ENCODE data around the gene FOXP1.

Gene FOXP1

DNA sequence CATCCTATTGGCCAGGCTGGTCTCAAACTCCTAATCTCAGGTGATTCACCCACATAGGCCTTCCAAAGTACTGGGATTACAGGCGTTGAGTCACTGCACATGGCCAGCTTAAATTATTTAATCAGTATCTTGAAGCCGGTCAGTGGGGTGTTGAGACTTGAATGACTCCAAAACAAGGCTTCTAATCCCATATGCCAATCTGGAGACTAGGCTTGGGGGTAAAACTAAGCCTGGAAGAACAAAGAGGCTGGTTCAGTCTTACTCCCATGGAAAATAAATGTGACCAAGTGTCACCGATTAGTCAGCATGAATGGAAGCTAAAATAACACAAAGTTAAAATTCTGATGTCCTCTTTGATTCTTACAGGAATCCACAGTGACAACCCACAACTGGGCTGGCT lies 509.1 kb downstream of the FOXP1 start:
- Mint-ChIP-seq H3K4me1 (peaks cover 51% of the 10 kb centered on the region), H3K36me3 (peaks cover 13% of the 10 kb centered on the region), H3K4me3 (no peak overlapping the region), H3K9me3 (no peaks in the 10 kb centered on the region), H3K27ac (no peak overlapping the region)
- DNase-seq (ENCODE audit: low spot score in 2 of 2) (no peak), ATAC-seq (no peak)

- Mint-ChIP-seq H3K27ac (peak overlapping the region; percentile 8), H3K4me3 (no peak overlapping the region), H3K4me1 (peaks cover 48% of the 10 kb centered on the region), H3K9me3 (no peaks in the 10 kb centered on the region), H3K36me3 (peaks cover 6% of the 10 kb centered on the region)
- no peak for ATAC-seq
- DNase-seq (ENCODE audit: low spot score in 2 of 2), result no peak
Observed at GRCh38 chr3:71072986-71073385, 510.5 kb downstream of the FOXP1 start.

- DNase-seq (ENCODE audit: low spot score in 2 of 2) (no peak), ATAC-seq (no peak)
- H3K36me3 Mint-ChIP-seq, result peaks cover 6% of the 10 kb centered on the region
- no peaks in the 10 kb centered on the region for H3K9me3 Mint-ChIP-seq
- H3K4me1 Mint-ChIP-seq, result peaks cover 45% of the 10 kb centered on the region
- no peak overlapping the region for H3K27ac Mint-ChIP-seq
- no peak overlapping the region for H3K4me3 Mint-ChIP-seq
Observed at GRCh38 chr3:71072287-71072686, 511.2 kb downstream of the FOXP1 start.

GRCh38 chr3:71070497-71071463 lies 512.7 kb downstream of the FOXP1 start:
- no peaks in the 10 kb centered on the region for H3K9me3 Mint-ChIP-seq
- ATAC-seq (no peak), DNase-seq (ENCODE audit: low spot score in 2 of 2) (no peak)
- H3K36me3 Mint-ChIP-seq, result peaks cover 16% of the 10 kb centered on the region
- H3K4me3 Mint-ChIP-seq, result no peak overlapping the region
- H3K4me1 Mint-ChIP-seq, result peaks cover 47% of the 10 kb centered on the region
- peak overlapping the region; percentile 29 for H3K27ac Mint-ChIP-seq

DNA sequence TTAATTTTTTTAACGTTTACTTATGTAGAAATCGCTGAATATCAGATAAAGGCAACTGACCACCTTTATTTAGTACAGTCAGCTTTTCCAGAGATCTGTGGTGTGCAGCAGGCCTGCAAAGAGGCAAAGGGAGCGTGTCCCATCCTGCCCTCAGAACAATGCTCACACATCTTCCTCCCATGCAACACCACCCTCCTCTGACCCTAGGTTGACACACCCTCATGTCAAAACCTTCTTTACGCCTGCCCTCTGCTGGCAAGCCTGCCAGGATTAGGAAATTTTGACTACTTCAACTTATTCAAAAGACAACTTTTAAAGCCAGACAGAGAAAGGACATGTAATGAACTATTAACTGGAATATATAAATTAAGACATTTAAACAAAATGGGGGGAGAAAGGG lies 513.7 kb downstream of the FOXP1 start:
- DNase-seq (ENCODE audit: low spot score in 2 of 2) (peak in 1 of 2 donors; percentile 71), ATAC-seq (peak; percentile 68)
- Mint-ChIP-seq H3K36me3 (peaks cover 16% of the 10 kb centered on the region), H3K4me1 (peaks cover 47% of the 10 kb centered on the region), H3K27ac (peak overlapping the region; percentile 36), H3K4me3 (no peak overlapping the region), H3K9me3 (no peaks in the 10 kb centered on the region)

DNA sequence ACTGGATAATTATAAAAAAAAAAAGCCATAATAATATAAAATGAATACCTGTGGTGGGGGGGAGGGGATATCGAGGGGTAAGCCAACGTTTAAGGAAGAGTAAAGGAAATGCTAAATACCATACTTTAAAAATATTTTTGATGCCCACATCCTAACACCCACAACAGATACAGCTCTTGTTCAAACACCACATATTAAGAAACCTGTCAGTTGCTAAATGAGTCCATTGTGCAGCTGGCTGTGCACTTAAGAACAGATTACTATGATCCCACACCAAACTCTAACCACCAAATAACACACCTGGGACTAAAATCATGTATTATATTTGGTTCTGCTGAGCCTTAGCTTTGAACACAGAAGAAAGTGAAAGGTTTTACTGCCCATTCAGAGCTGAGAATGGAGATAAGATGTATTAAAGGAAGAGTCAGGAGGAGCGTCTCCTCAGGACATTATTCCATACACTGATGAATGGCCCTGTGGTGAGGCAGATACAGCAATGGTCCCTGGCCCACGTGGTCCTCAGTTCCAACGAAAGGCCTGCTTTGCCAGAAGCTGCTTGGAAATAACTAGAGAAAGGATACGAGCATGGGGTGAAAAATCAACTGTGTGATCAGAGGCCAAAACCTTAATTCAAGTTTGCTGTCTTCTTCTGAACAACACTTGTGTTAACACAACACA lies 515.4 kb downstream of the FOXP1 start:
- Mint-ChIP-seq H3K4me3 (no peak overlapping the region), H3K27ac (peak overlapping the region; percentile 6), H3K4me1 (peaks cover 37% of the 10 kb centered on the region), H3K9me3 (no peaks in the 10 kb centered on the region), H3K36me3 (peaks cover 11% of the 10 kb centered on the region)
- ATAC-seq, result peak; percentile 62
- no peak for DNase-seq (ENCODE audit: low spot score in 2 of 2)

GRCh38 chr3:71066849-71067261 lies 516.7 kb downstream of the FOXP1 start:
- H3K4me1 Mint-ChIP-seq, result peaks cover 35% of the 10 kb centered on the region
- H3K27ac Mint-ChIP-seq, result no peak overlapping the region
- peaks cover 17% of the 10 kb centered on the region for H3K36me3 Mint-ChIP-seq
- DNase-seq (ENCODE audit: low spot score in 2 of 2), result peak in 1 of 2 donors; percentile 66
- H3K4me3 Mint-ChIP-seq, result no peak overlapping the region
- H3K9me3 Mint-ChIP-seq, result no peaks in the 10 kb centered on the region
- ATAC-seq, result peak; percentile 35

- peaks cover 36% of the 10 kb centered on the region for H3K4me1 Mint-ChIP-seq
- H3K36me3 Mint-ChIP-seq, result peaks cover 18% of the 10 kb centered on the region
- no peaks in the 10 kb centered on the region for H3K9me3 Mint-ChIP-seq
- no peak for ATAC-seq
- H3K4me3 Mint-ChIP-seq, result no peak overlapping the region
- no peak overlapping the region for H3K27ac Mint-ChIP-seq
- DNase-seq (ENCODE audit: low spot score in 2 of 2), result no peak
Observed at GRCh38 chr3:71066356-71066755, 517.2 kb downstream of the FOXP1 start.

DNA sequence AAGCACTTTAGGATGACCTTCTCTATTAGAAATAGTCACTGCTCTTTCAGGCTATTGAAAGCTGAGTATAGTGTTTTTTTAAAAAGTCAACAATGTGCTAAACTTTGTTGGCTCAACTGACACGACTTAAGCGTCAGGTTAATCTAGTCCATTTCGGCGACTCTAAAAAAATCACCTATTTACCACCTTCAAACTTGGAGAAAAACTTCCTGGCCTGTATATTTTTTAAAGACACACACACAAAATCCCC lies 517.8 kb downstream of the FOXP1 start:
- H3K36me3 Mint-ChIP-seq, result peaks cover 18% of the 10 kb centered on the region
- peaks cover 42% of the 10 kb centered on the region for H3K4me1 Mint-ChIP-seq
- no peaks in the 10 kb centered on the region for H3K9me3 Mint-ChIP-seq
- no peak for ATAC-seq
- DNase-seq (ENCODE audit: low spot score in 2 of 2), result no peak
- H3K4me3 Mint-ChIP-seq, result no peak overlapping the region
- H3K27ac Mint-ChIP-seq, result no peak overlapping the region

DNA sequence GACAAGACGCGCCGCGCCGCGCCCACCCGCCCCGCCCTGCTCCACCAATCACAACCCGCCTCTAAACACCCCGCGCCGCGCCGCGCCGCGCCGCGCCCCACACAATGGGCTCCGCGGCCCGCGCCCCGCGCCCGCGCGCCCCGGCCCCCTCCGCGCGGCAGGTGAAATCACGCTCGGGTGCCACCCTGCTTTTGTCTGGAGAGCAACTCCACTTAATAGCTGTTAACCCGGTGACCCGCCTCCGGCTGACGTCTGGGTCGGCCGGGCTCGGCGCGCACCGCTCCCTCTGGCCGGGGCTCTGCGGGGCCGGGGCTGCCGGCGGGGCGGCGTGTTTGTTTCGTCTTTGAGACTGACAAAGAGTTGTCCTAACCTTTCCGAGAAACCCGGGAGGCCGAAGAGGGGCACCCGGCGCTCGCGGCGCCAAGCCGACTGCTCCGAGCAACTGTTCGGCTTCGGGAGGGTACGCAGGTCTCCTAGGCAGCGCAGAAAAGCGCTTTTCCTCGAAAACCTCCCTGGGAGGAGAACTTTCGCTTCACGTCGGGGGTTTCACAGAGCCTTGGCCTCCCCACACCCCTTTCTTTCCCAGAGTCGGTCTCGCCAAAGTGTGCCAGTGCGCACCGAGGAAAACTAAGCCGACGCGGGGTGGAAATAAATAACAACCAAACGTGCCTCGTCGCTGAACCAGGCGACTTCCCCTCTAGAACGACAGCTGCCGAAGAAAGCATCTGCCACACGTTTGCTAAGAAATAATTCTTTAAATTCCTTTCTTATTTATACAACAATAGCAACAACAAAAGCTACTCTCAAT lies 518.4 kb downstream of the FOXP1 start:
- H3K4me3 Mint-ChIP-seq, result no peak overlapping the region
- DNase-seq (ENCODE audit: low spot score in 2 of 2) (peak; percentile 35 to 80), ATAC-seq (peak; percentile 36)
- H3K27ac Mint-ChIP-seq, result no peak overlapping the region
- no peaks in the 10 kb centered on the region for H3K9me3 Mint-ChIP-seq
- peaks cover 45% of the 10 kb centered on the region for H3K4me1 Mint-ChIP-seq
- H3K36me3 Mint-ChIP-seq, result peaks cover 18% of the 10 kb centered on the region

GRCh38 chr3:71064291-71064955 lies 519.1 kb downstream of the FOXP1 start:
- no peaks in the 10 kb centered on the region for H3K9me3 Mint-ChIP-seq
- H3K4me1 Mint-ChIP-seq, result peaks cover 41% of the 10 kb centered on the region
- no peak overlapping the region for H3K4me3 Mint-ChIP-seq
- no peak overlapping the region for H3K27ac Mint-ChIP-seq
- ATAC-seq (peak; percentile 57), DNase-seq (ENCODE audit: low spot score in 2 of 2) (peak; percentile 52 to 87)
- peaks cover 18% of the 10 kb centered on the region for H3K36me3 Mint-ChIP-seq

DNA sequence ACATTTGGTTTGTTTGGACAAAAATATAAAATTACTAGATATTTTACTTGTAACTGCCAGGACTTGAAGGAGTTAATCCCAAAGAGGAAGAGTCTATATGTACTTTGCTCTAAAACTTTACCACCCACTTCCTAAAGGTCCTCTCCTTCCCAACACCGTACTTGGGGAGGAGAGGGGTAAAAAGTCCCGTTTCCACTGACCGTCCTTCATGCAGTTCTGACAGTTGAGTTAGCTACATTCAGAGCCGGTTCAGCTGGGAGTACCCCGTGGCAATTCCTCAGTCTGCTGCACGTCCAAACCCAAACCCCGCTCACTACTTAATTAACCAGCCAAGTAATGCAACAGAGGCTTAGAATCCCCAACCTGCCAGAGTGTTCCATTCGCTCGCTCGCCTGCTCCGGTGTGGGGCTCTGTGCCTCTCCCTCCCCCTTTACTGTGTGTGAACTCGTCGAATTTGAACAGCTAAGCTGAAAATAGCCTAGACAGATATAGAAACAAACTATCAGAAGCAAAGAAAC lies 519.7 kb downstream of the FOXP1 start:
- peak in 1 of 2 donors; percentile 77 for DNase-seq (ENCODE audit: low spot score in 2 of 2)
- Mint-ChIP-seq H3K9me3 (no peaks in the 10 kb centered on the region), H3K4me3 (no peak overlapping the region), H3K36me3 (peaks cover 18% of the 10 kb centered on the region), H3K4me1 (peaks cover 37% of the 10 kb centered on the region), H3K27ac (no peak overlapping the region)
- ATAC-seq, result no peak

GRCh38 chr3:71062952-71063772 lies 520.4 kb downstream of the FOXP1 start:
- Mint-ChIP-seq H3K4me3 (no peak overlapping the region), H3K9me3 (no peaks in the 10 kb centered on the region), H3K36me3 (peaks cover 18% of the 10 kb centered on the region), H3K27ac (no peak overlapping the region), H3K4me1 (peaks cover 38% of the 10 kb centered on the region)
- no peak for DNase-seq (ENCODE audit: low spot score in 2 of 2)
- ATAC-seq, result peak; percentile 78

Data from stimulated activated effector memory CD8-positive, alpha-beta T cell treated with anti-CD3 and anti-CD28 coated beads, Interleukin-12 subunit alpha, Interleukin-12 subunit beta, amount 100 ng/mL, for 72 hours (primary cell).